MCF 10A (cell line): Measurements from ENCODE around the gene THADA. TPM values are rescaled to one million over a fixed set of nuclear protein-coding genes. Genes with fewer than 3 reads are reported as not detected.

ENCODE experiments used
- BruUV-seq: library from RNA; stranded (reverse); fragments of 400-500 nt; replicated peaks from 2 replicates; lab custom pipeline; 2021; lab: Mats Ljungman, UMichigan
- CTCF ChIA-PET: fragments of 300-600 bp; sonication (Branson Sonifier 250); formaldehyde crosslinking; extraction: SDS; loops from one replicate; lab custom pipeline; 2021; ENCODE audit warnings: antibody characterized with exemption, inconsistent platforms; lab: Yijun Ruan, JAX
- POLR2A ChIA-PET: fragments of 300-600, 350-650 bp; sonication (Branson Sonifier 250); formaldehyde crosslinking; extraction: SDS; loops from one replicate; lab custom pipeline; 2020; ENCODE audit warnings: antibody characterized with exemption, inconsistent platforms; lab: Yijun Ruan, JAX
- DNase-seq: peaks from one replicate; pipeline ENCODE4 v3.0.0-alpha.2; 2018; ENCODE audit not compliant: unreplicated experiment
- H3K27ac Mint-ChIP-seq: one replicate; pipeline ENCODE4 v1.8.0; 2022; ENCODE audit warnings: mild to moderate bottlenecking, low read depth, mixed read lengths; ENCODE audit not compliant: unreplicated experiment
- H3K27me3 Mint-ChIP-seq: one replicate; pipeline ENCODE4 v1.8.0; 2022; ENCODE audit warnings: mixed read lengths; ENCODE audit not compliant: insufficient read depth, unreplicated experiment
- H3K36me3 Mint-ChIP-seq: one replicate; pipeline ENCODE4 v1.8.0; 2022; ENCODE audit warnings: mild to moderate bottlenecking, moderate library complexity, mixed read lengths; ENCODE audit not compliant: insufficient read depth, unreplicated experiment
- H3K4me1 Mint-ChIP-seq: one replicate; pipeline ENCODE4 v1.8.0; 2022; ENCODE audit warnings: mixed read lengths; ENCODE audit not compliant: insufficient read depth, unreplicated experiment
- H3K4me3 Mint-ChIP-seq: one replicate; pipeline ENCODE4 v1.8.0; 2022; ENCODE audit warnings: mild to moderate bottlenecking, moderate library complexity, mixed read lengths; ENCODE audit not compliant: unreplicated experiment
- H3K9me3 Mint-ChIP-seq: one replicate; pipeline ENCODE4 v1.8.0; 2022; ENCODE audit warnings: mixed read lengths; ENCODE audit not compliant: unreplicated experiment
- intact Hi-C: fragments of 100-400 bp; cut with micrococcal nuclease; formaldehyde crosslinking; loops from 2 replicates; pipeline ENCODE4 v1.14.1; 2022
- total RNA-seq: library from RNA; stranded (reverse); gene quantifications from 2 replicates; pipeline ENCODE4 v1.2.3, GENCODE V29; 2022
- TF ChIP-seq, protein P1 (sequence below): fragments of 200-600 bp; IDR thresholded peaks from one replicate; pipeline ENCODE4 v1.8.0; 2022; ENCODE audit warnings: antibody characterized with exemption, mild to moderate bottlenecking; ENCODE audit not compliant: unreplicated experiment

The THADA gene
- total RNA-seq, 1 experiment from 2014 or later: 49.8 TPM

DNA sequence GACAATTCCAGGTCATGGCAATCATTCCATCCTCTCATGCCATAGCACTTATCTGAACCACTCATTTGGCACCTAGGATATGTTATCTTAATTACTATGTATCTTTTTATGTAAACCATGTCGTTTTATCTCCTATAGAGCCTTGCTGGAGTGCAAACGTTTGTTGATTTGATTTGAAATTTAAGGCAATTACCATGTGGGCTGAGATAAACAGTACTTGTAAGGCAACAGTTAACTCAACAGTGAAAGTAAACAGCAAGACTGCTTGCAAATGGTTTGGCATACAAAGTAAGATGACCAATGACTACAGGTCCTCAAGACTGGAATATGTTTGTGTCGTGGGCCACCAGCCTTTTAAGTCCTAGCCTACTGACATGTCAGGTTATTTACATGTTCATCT is 235.7 kb downstream of the THADA start:
- POLR2A ChIA-PET: no interaction called here
- TF ChIP-seq, protein P1, sequence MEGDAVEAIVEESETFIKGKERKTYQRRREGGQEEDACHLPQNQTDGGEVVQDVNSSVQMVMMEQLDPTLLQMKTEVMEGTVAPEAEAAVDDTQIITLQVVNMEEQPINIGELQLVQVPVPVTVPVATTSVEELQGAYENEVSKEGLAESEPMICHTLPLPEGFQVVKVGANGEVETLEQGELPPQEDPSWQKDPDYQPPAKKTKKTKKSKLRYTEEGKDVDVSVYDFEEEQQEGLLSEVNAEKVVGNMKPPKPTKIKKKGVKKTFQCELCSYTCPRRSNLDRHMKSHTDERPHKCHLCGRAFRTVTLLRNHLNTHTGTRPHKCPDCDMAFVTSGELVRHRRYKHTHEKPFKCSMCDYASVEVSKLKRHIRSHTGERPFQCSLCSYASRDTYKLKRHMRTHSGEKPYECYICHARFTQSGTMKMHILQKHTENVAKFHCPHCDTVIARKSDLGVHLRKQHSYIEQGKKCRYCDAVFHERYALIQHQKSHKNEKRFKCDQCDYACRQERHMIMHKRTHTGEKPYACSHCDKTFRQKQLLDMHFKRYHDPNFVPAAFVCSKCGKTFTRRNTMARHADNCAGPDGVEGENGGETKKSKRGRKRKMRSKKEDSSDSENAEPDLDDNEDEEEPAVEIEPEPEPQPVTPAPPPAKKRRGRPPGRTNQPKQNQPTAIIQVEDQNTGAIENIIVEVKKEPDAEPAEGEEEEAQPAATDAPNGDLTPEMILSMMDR: no peak
- no peak for DNase-seq
- intact Hi-C loops: no loop called here
- Mint-ChIP-seq H3K36me3 (peaks cover 15% of the 10 kb centered on the region), H3K9me3 (no peaks in the 10 kb centered on the region), H3K4me1 (no peaks in the 10 kb centered on the region), H3K27ac (no peak overlapping the region), H3K27me3 (no peaks in the 10 kb centered on the region), H3K4me3 (no peak overlapping the region)
- CTCF ChIA-PET: interaction anchor here (1.0 kb wide), 1 partner anchor 12 kb away, joined by 3 read pairs; no protein-coding TSS in a partner anchor
- BruUV-seq: no TSS peak

DNA sequence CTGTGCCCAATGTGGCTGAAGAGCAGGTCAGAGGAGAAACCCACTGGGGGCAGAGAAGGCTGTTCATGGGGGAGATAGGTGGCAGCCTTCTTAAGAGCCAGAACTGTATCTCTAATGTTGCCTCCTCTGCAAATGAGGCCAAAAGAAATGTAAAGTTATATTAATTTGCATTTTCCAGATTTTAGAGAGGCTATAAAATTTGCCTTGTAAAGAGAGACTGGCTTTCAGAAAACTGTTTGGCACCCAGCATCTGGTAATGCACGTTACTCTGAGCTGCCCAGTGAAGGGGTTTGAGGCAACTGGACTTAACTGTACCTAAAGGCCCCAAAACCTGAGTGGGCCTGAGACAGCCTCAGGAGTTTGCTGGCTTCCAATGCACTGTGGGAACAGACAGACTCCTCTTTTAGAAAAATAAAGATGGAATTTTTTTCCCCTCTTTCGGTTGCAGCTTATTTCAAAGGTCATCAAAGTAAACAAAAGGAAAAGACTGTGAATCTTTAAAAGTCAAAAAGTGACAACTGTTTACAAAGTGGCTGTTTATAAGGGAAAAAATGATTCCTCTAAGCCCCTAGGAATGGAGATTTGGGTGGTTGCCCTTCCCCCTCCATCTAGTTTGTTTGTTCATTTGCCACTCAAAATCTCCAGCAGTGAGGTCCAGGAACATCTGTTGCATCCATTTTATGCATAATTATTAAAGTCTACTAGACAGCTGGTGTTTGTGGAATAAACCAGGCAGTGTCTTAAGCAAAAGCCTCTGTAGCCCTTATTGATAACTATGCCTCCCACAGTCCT is 237.2 kb downstream of the THADA start:
- DNase-seq: no peak
- H3K27me3 Mint-ChIP-seq: no peaks in the 10 kb centered on the region
- BruUV-seq: no TSS peak
- no peaks in the 10 kb centered on the region for H3K9me3 Mint-ChIP-seq
- no peak overlapping the region for H3K4me3 Mint-ChIP-seq
- ChIA-PET POLR2A (no interaction called here), CTCF (no interaction called here)
- H3K36me3 Mint-ChIP-seq: peaks cover 5% of the 10 kb centered on the region
- intact Hi-C loops: no loop called here
- TF ChIP-seq, protein P1: no peak
- no peak overlapping the region for H3K27ac Mint-ChIP-seq
- no peaks in the 10 kb centered on the region for H3K4me1 Mint-ChIP-seq

DNA sequence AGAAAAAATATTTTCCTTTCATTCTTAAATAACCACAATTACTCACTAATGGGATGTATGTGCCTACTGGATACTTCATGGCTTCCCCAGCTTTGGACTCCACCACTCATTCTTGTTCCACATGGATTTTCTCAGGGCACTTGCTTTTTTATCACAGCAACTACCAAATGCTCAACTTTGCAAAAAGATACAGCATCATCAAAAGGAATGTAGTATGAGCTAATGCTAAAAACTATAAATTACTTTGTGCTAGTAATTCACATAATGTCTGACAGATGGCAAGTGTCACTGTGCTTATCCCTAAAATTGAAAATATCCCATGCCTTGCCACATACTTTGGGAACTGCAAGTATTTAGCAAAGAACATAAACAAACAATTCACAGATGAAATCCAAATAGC is 239.1 kb downstream of the THADA start:
- Mint-ChIP-seq H3K4me3 (no peak overlapping the region), H3K9me3 (no peaks in the 10 kb centered on the region), H3K27ac (no peak overlapping the region), H3K4me1 (no peaks in the 10 kb centered on the region), H3K27me3 (no peaks in the 10 kb centered on the region), H3K36me3 (peaks cover 11% of the 10 kb centered on the region)
- BruUV-seq: no TSS peak
- CTCF ChIA-PET: interaction anchor here (0.6 to 0.7 kb wide), 2 partner anchors 24 to 104 kb away, joined by 3 read pairs; no protein-coding TSS in a partner anchor
- DNase-seq: no peak
- intact Hi-C loops: no loop called here
- POLR2A ChIA-PET: interaction anchor here (1.0 kb wide), 1 partner anchor 15 kb away, joined by 3 read pairs; no protein-coding TSS in a partner anchor
- TF ChIP-seq, protein P1: no peak

DNA sequence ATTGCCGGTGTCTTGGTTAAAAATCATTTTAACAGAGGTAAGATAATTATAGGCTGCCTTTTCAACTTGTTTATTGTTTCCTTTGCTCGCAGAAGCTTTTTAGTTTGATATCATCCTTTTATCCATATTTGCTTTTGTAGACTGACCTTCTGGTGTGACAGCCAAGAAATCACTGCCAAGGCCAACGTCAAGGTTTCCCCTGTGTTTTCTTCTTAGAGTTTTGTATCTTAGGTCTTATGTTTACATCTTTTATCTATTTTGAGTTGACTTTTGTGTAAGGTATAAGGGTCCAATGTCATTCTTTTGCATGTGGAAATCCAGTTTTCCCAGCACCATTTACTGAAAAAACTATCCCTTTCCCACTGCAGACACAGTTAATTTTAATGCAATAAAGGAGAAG is 240.4 kb downstream of the THADA start:
- H3K27me3 Mint-ChIP-seq: no peaks in the 10 kb centered on the region
- H3K4me1 Mint-ChIP-seq: no peaks in the 10 kb centered on the region
- no TSS peak for BruUV-seq
- intact Hi-C loops: no loop called here
- H3K4me3 Mint-ChIP-seq: no peak overlapping the region
- H3K36me3 Mint-ChIP-seq: peaks cover 15% of the 10 kb centered on the region
- DNase-seq: no peak
- ChIA-PET CTCF (no interaction called here), POLR2A (interaction anchor here (0.9 kb wide), 1 partner anchor 14 kb away, joined by 3 read pairs; no protein-coding TSS in a partner anchor)
- TF ChIP-seq, protein P1: no peak
- no peak overlapping the region for H3K27ac Mint-ChIP-seq
- no peaks in the 10 kb centered on the region for H3K9me3 Mint-ChIP-seq
